Measurements from ENCODE around the gene NR0B2. TPM values are rescaled to one million over a fixed set of nuclear protein-coding genes. Genes with fewer than 3 reads are reported as not detected.
A peak's percentile ranks its signal among the peaks of the same experiment; 100 is the strongest.

NR0B2 gene
- total and polyA plus RNA-seq, 2 of the 13 experiments (the other 11 are each of a cell fraction or from before 2014, with no cell fraction given): 72.5 to 133 TPM

- TF ChIP-seq ZNF18 (CRISPR knock-in tag; IDR thresholded peaks at IDR 0.05; ENCODE audit: insufficient replicate concordance) (peak; percentile 70), HDAC1 (CRISPR knock-in tag; IDR thresholded peaks at IDR 0.05) (peak; percentile 91), ZNF530 (CRISPR knock-in tag; IDR thresholded peaks at IDR 0.05; ENCODE audit: low read depth) (no peak), ZNF230 (CRISPR knock-in tag; IDR thresholded peaks at IDR 0.05) (peak; percentile 81), BRCA1 (CRISPR knock-in tag; IDR thresholded peaks at IDR 0.05) (no peak), ZNF280B (CRISPR knock-in tag; IDR thresholded peaks at IDR 0.05; ENCODE audit: borderline replicate concordance) (peak; percentile 76), TFE3 (CRISPR knock-in tag; IDR thresholded peaks at IDR 0.05) (peak; percentile 13; the same call in 1 of the 2 replicates), GMEB2 (CRISPR knock-in tag; IDR thresholded peaks at IDR 0.05; ENCODE audit: low read depth) (peak; percentile 20; the same call in 1 of the 2 replicates), YEATS2 (CRISPR knock-in tag; IDR thresholded peaks at IDR 0.05; ENCODE audit: borderline replicate concordance) (peak; percentile 82), ZNF225 (CRISPR knock-in tag; IDR thresholded peaks at IDR 0.05) (no peak), MIXL1 (CRISPR knock-in tag; IDR thresholded peaks at IDR 0.05) (no peak), THAP9 (CRISPR knock-in tag; IDR thresholded peaks at IDR 0.05; ENCODE audit: borderline replicate concordance) (peak; percentile 76; the same call in 1 of the 2 replicates), CENPT (CRISPR knock-in tag; IDR thresholded peaks at IDR 0.05; ENCODE audit: low read depth) (no peak)
These were observed 8.0 kb upstream of the NR0B2 start, which contains the start of gene NUDC (continued) for GRCh38 chr1:26921540-26922430.

Measured in HepG2 (cell line).